IMR-90 (cell line): ENCODE results near the gene IL22RA2. TPM values are rescaled to one million over a fixed set of nuclear protein-coding genes. Genes with fewer than 3 reads are reported as not detected.

Experiments used
- ATAC-seq: fragments of 200-7000 bp; cut with Tn5 transposase; 2 replicates; pipeline ENCODE4 v1.9.1; 2020; ENCODE audit warnings: low read depth, mild to moderate bottlenecking, moderate library complexity
- BruUV-seq: library from RNA; stranded (reverse); fragments of 400-500 nt; replicated peaks from 2 replicates; lab custom pipeline; 2021; lab: Mats Ljungman, UMichigan
- CTCF ChIA-PET: fragments of 300-600 bp; formaldehyde crosslinking; extraction: SDS; loops from one replicate; lab custom pipeline; 2021; ENCODE audit warnings: antibody characterized with exemption; lab: Yijun Ruan, JAX
- POLR2A ChIA-PET: fragments of 300-600 bp; sonication (Branson Sonifier 250); formaldehyde crosslinking; loops from one replicate; lab custom pipeline; 2022; ENCODE audit warnings: antibody characterized with exemption; ENCODE audit not compliant: unreplicated experiment; lab: Charles Lee
- DNase-seq: peaks from one replicate; pipeline ENCODE4 v3.0.0; 2013
- H2AFZ ChIP-seq: replicated peaks from 2 replicates; pipeline ENCODE3; 2013; ENCODE audit warnings: low read length, mild to moderate bottlenecking; ENCODE audit not compliant: poor library complexity
- H2AK5ac ChIP-seq: 2 replicates; pipeline ENCODE4 v1.6.1; 2013; ENCODE audit warnings: low read depth, low read length, inconsistent platforms
- H2AK9ac ChIP-seq: replicated peaks from 2 replicates; pipeline ENCODE3; 2013; ENCODE audit warnings: mild to moderate bottlenecking, low read depth, low read length, moderate library complexity; ENCODE audit not compliant: poor library complexity
- H2BK120ac ChIP-seq: 2 replicates; pipeline ENCODE4 v1.6.1; 2013; ENCODE audit warnings: low read depth, low read length, inconsistent platforms
- H2BK15ac ChIP-seq: 3 replicates; pipeline ENCODE4 v1.6.1; 2013; ENCODE audit warnings: low read depth, low read length, inconsistent platforms
- H2BK20ac ChIP-seq: 2 replicates; pipeline ENCODE4 v1.6.1; 2013; ENCODE audit warnings: low read depth, mild to moderate bottlenecking, inconsistent platforms, low read length, moderate library complexity
- H2BK5ac ChIP-seq: 2 replicates; pipeline ENCODE4 v1.6.1; 2013; ENCODE audit warnings: mild to moderate bottlenecking, low read depth, low read length, inconsistent platforms; ENCODE audit not compliant: poor library complexity, severe bottlenecking
- H3K14ac ChIP-seq: replicated peaks from 2 replicates; pipeline ENCODE4 v1.6.1; 2013; ENCODE audit warnings: low read depth, low read length, inconsistent platforms
- H3K18ac ChIP-seq: 2 replicates; pipeline ENCODE4 v1.6.1; 2013; ENCODE audit warnings: low read depth, low read length, control low read depth
- H3K23ac ChIP-seq: 2 replicates; pipeline ENCODE4 v1.6.1; 2013; ENCODE audit warnings: low read depth, low read length, inconsistent platforms
- H3K27ac ChIP-seq: 2 replicates; pipeline ENCODE4 v1.5.1; 2013; ENCODE audit warnings: mild to moderate bottlenecking, control low read depth, low read length; ENCODE audit not compliant: insufficient read depth
- H3K27me3 ChIP-seq: 2 replicates; pipeline ENCODE4 v1.6.1; 2013; ENCODE audit warnings: low read length; ENCODE audit not compliant: control insufficient read depth, insufficient read depth
- H3K36me3 ChIP-seq: 2 replicates; pipeline ENCODE4 v1.6.1; 2013; ENCODE audit warnings: low read length, mixed read lengths; ENCODE audit not compliant: control insufficient read depth, insufficient read depth
- H3K4ac ChIP-seq: 2 replicates; pipeline ENCODE4 v1.6.1; 2013; ENCODE audit warnings: low read depth, low read length, inconsistent platforms
- H3K4me1 ChIP-seq: 2 replicates; pipeline ENCODE4 v1.6.1; 2013; ENCODE audit warnings: low read length, mixed read lengths; ENCODE audit not compliant: control insufficient read depth, insufficient read depth
- H3K4me2 ChIP-seq: 2 replicates; pipeline ENCODE4 v1.6.1; 2013; ENCODE audit warnings: low read depth, mild to moderate bottlenecking, control low read depth, low read length, moderate library complexity
- H3K4me3 ChIP-seq: 2 replicates; pipeline ENCODE4 v1.5.1; 2013; ENCODE audit warnings: low read depth, mild to moderate bottlenecking, control low read depth, low read length, moderate library complexity; ENCODE audit not compliant: insufficient read depth
- H3K56ac ChIP-seq: 2 replicates; pipeline ENCODE4 v1.6.1; 2013; ENCODE audit warnings: low read length, inconsistent platforms; ENCODE audit not compliant: insufficient read depth; ENCODE audit errors: extremely low read depth
- H3K79me1 ChIP-seq, 2 experiments: 2 replicates each; pipeline ENCODE4 v1.6.1; 2013; ENCODE audit warnings: low read length in 2 of 2, inconsistent platforms in 1 of 2, low read depth in 1 of 2
- H3K9ac ChIP-seq: 2 replicates; pipeline ENCODE4 v1.6.1; 2013; ENCODE audit warnings: low read depth, low read length, control low read depth
- H3K9me1 ChIP-seq: 2 replicates; pipeline ENCODE4 v1.6.1; 2013; ENCODE audit warnings: low read length, inconsistent platforms; ENCODE audit not compliant: insufficient read depth
- H3K9me3 ChIP-seq: 2 replicates; pipeline ENCODE4 v1.6.1; 2013; ENCODE audit warnings: low read length; ENCODE audit not compliant: control insufficient read depth, insufficient read depth
- H4K20me1 ChIP-seq: 2 replicates; pipeline ENCODE4 v1.6.1; 2013; ENCODE audit warnings: low read length, inconsistent platforms; ENCODE audit not compliant: insufficient read depth
- H4K5ac ChIP-seq: 2 replicates; pipeline ENCODE4 v1.6.1; 2013; ENCODE audit warnings: mild to moderate bottlenecking, low read depth, low read length, control low read depth
- H4K8ac ChIP-seq, 2 experiments: 2 replicates each; pipeline ENCODE4 v1.6.1; 2013; ENCODE audit warnings: low read depth in 2 of 2, low read length in 2 of 2, control low read depth in 1 of 2, inconsistent platforms in 1 of 2
- H4K91ac ChIP-seq: 2 replicates; pipeline ENCODE4 v1.6.1; 2013; ENCODE audit warnings: low read depth, low read length, inconsistent platforms; ENCODE audit not compliant: insufficient read depth
- BHLHE40 ChIP-seq: fragments of 150-350 bp; IDR thresholded peaks from 2 replicates; pipeline ENCODE4 v1.6.1; 2016; ENCODE audit warnings: mild to moderate bottlenecking, low read depth, low read length
- CHD1 ChIP-seq: IDR thresholded peaks from 2 replicates; pipeline ENCODE4 v1.6.1; 2012; ENCODE audit warnings: low read depth, low read length, improper control_type of control experiment
- MAFK ChIP-seq: IDR thresholded peaks from 2 replicates; pipeline ENCODE4 v1.6.1; 2012; ENCODE audit warnings: low read depth, low read length, improper control_type of control experiment
- MXI1 ChIP-seq: IDR thresholded peaks from 2 replicates; pipeline ENCODE4 v1.6.1; 2012; ENCODE audit warnings: low read depth, mild to moderate bottlenecking, low read length, moderate library complexity, borderline replicate concordance
- NFE2L2 ChIP-seq: fragments of 150-350 bp; IDR thresholded peaks from 2 replicates; pipeline ENCODE4 v1.6.1; 2016; ENCODE audit warnings: low read depth, mild to moderate bottlenecking, low read length
- RAD21 ChIP-seq: IDR thresholded peaks from 2 replicates; pipeline ENCODE4 v1.6.1; 2012; ENCODE audit warnings: low read length, improper control_type of control experiment
- RCOR1 ChIP-seq: IDR thresholded peaks from 2 replicates; pipeline ENCODE4 v1.6.1; 2012; ENCODE audit warnings: mild to moderate bottlenecking, low read length, improper control_type of control experiment; ENCODE audit not compliant: insufficient replicate concordance
- WGBS, 2 experiments: methylation state at CpG; one replicate each; pipeline versions ENCODE4 v1.1.5 to v1.1.7; 2013; ENCODE audit warnings: missing lambda C conversion rate in 2 of 2; ENCODE audit not compliant: insufficient read length in 1 of 2; ENCODE audit errors: extremely low coverage in 2 of 2; 5-methylcytosine and 5-hydroxymethylcytosine counted together
- dilution Hi-C: fragments of 300-500 bp; cut with HindIII; formaldehyde crosslinking; loops from one replicate; pipeline ENCODE4 v1.14.3; 2018; ENCODE audit warnings: low sequenced_read_pairs; ENCODE audit not compliant: unreplicated experiment
- in situ Hi-C: fragments of 300-500 bp; cut with MboI; formaldehyde crosslinking; loops from 3 replicates; pipeline ENCODE4 v1.14.3; 2019; ENCODE audit warnings: low sequenced_read_pairs, inconsistent platforms, mixed read lengths
- intact Hi-C: fragments of 100-400 bp; cut with micrococcal nuclease; formaldehyde crosslinking; loops from 2 replicates; pipeline ENCODE4 v1.10.0; 2022
- polyA plus RNA-seq, 3 experiments: library from polyadenylated mRNA; depleted of rRNA; stranded (reverse); fragments of >200 nt; gene quantifications; 2 replicates each; pipeline ENCODE4 v1.2.3, GENCODE V29; 2012; ENCODE audit warnings: low replicate concordance in 1 of 3
- total RNA-seq: library from RNA; depleted of rRNA; stranded (reverse); fragments of >200 nt; gene quantifications from 2 replicates; pipeline ENCODE4 v1.2.3, GENCODE V29; 2012
- TF ChIP-seq, protein P1 (sequence below): fragments of 150-350 bp; IDR thresholded peaks from 2 replicates; pipeline ENCODE4 v1.6.1; 2017; ENCODE audit warnings: mild to moderate bottlenecking, antibody characterized with exemption, low read length, low read depth
- TF ChIP-seq, protein P2 (sequence below): conservative IDR thresholded peaks from 2 replicates; pipeline ENCODE4 v1.5.1; 2012; ENCODE audit warnings: mild to moderate bottlenecking, low read depth, low read length, improper control_type of control experiment

The IL22RA2 gene
- total and polyA plus RNA-seq, 2 of the 4 experiments (the other 2 are of a cell fraction) = not detected

DNA sequence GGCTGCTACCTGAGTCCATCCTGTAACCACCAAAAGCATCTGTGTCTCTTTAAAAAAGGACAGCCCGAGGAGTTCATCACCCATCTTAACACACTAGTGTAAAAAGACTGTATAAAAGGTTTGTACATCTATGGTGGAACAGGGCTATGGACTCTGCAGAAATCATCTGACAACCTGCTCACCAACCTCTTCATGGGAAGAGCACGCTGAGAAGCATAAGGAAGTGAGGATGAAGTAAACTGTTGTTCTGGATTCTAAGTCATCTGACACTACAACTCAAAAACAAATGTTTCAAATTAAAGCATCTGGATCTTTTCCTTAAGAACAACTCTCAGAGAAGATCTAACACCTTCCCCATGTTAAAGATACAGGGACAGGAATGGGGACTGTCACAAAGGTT lies 40.4 kb upstream of the IL22RA2 start:
- ChIA-PET CTCF (no interaction called here), POLR2A (no interaction called here)
- in situ Hi-C loops = no loop called here
- BruUV-seq = no TSS peak
- Histone ChIP-seq H3K79me1 (peaks cover 31 to 60% of the 10 kb centered on the region in 2 experiments), H3K4me2 (no peak overlapping the region), H3K56ac (no peak overlapping the region), H4K91ac (no peak overlapping the region), H2BK15ac (no peak overlapping the region), H2AK5ac (no peak overlapping the region), H3K27me3 (no peaks in the 10 kb centered on the region), H4K20me1 (peaks cover 39% of the 10 kb centered on the region), H2BK5ac (no peak overlapping the region), H3K9me1 (peaks cover 4% of the 10 kb centered on the region), H4K5ac (no peak overlapping the region), H4K8ac (no peak overlapping the region), H3K27ac (no peak overlapping the region), H3K4me1 (peaks cover 5% of the 10 kb centered on the region; the same call in 1 of the 2 replicates), H3K18ac (no peak overlapping the region), H3K4me3 (no peak overlapping the region), H2BK20ac (no peak overlapping the region), H3K23ac (no peak overlapping the region), H3K9ac (no peak overlapping the region), H3K14ac (no peak overlapping the region), H2AK9ac (no peak overlapping the region), H3K36me3 (0 out of 2 replicates have a peak, but pooled peaks cover 1% of the 10 kb centered on the region), H2AFZ (no peak overlapping the region), H2BK120ac (no peak overlapping the region), H3K9me3 (no peaks in the 10 kb centered on the region), H3K4ac (no peak overlapping the region)
- TF ChIP-seq RCOR1 (no peak), CHD1 (no peak), MAFK (no peak), MXI1 (no peak), BHLHE40 (no peak), RAD21 (no peak), NFE2L2 (no peak)
- TF ChIP-seq, protein P1, sequence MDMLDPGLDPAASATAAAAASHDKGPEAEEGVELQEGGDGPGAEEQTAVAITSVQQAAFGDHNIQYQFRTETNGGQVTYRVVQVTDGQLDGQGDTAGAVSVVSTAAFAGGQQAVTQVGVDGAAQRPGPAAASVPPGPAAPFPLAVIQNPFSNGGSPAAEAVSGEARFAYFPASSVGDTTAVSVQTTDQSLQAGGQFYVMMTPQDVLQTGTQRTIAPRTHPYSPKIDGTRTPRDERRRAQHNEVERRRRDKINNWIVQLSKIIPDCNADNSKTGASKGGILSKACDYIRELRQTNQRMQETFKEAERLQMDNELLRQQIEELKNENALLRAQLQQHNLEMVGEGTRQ = no peak
- TF ChIP-seq, protein P2, sequence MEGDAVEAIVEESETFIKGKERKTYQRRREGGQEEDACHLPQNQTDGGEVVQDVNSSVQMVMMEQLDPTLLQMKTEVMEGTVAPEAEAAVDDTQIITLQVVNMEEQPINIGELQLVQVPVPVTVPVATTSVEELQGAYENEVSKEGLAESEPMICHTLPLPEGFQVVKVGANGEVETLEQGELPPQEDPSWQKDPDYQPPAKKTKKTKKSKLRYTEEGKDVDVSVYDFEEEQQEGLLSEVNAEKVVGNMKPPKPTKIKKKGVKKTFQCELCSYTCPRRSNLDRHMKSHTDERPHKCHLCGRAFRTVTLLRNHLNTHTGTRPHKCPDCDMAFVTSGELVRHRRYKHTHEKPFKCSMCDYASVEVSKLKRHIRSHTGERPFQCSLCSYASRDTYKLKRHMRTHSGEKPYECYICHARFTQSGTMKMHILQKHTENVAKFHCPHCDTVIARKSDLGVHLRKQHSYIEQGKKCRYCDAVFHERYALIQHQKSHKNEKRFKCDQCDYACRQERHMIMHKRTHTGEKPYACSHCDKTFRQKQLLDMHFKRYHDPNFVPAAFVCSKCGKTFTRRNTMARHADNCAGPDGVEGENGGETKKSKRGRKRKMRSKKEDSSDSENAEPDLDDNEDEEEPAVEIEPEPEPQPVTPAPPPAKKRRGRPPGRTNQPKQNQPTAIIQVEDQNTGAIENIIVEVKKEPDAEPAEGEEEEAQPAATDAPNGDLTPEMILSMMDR = no peak
- DNase-seq (no peak), ATAC-seq (no peak)
- dilution Hi-C loops = no loop called here
- WGBS, 2 experiments = no CpG with 5 or more reads among the region's 2 CpGs
- intact Hi-C loops = no loop called here
